Hematopoietic multipotent progenitor cell treated with erythropoietin and hydrocortisone succinate and interleukin-3 and kit ligand, for 17 days (in vitro differentiated cells): ENCODE data around the gene SCUBE1.

Source experiments
- DNase-seq: peaks from one replicate; pipeline ENCODE4 v3.0.0-alpha.2; 2015; ENCODE audit warnings: low spot score

The SCUBE1 gene

DNA sequence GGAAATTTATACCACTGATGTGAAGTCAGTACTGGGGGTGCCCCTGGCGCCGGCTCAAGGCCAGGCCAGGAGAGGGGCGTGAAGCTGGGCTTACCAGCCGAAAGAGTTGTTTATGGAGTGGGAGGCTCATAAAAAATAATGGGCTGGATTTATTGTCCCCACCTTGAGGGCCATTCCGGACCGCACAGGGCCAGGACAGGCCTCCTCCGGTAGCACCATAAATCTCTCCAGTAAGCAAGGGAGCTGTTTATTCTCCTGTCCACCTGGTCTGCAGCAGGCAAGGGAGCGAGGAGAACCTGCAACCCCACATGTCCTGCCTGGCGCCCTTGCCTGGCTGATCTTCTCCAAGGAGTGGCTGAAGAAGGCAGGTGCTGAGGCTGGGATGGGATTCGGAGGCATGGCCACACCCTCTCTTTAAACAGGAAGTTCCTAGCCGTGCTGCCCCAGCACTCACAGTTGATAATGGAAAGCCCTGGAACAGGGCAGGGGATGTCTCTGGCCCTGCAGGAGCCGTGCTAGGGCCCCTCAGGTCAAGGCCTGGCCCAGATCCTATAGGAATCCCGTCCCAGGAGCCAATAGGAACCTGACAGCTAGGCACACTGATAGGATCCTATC lies 65.1 kb downstream of the SCUBE1 start:
- DNase-seq: no peak

DNA sequence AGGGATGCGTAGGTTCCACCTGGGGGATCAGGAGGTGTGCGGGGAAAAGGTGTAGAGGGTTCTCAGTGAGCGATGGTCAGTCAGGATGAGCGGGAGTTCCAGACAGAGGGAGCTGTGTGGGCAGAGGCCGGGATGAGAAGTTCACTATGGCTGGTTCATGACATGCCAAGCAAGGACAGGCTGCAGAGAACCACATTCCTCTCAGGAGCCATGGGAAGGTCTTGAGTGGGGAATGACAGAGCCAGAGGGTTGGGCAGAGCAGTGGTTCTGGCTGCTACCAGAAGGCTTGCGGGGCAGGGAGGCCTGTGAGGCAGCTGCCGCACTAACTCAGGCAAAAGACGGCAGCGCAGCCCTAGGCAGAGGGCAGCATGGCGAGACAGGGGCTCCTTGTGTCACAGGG lies 66.1 kb downstream of the SCUBE1 start:
- no peak for DNase-seq

DNA sequence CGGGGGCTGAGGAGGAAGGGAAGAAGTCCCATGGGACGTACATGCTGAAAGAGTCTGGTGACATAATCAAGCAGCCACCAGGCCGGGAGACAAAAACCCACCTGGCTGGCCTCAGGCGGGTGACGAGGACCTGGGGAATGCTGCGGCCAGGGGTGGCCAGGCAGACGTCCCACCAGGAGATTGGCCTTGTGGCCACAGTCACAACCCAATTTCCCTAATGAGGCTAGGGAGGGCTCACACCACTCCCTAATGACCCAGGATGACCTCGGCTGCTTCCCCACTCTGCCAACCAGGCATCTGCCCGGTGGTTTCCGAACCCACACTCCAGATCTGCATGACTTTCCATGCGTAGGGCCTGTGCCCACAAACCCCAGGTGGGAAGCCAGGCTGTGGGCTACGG lies 66.9 kb downstream of the SCUBE1 start:
- no peak for DNase-seq

DNA sequence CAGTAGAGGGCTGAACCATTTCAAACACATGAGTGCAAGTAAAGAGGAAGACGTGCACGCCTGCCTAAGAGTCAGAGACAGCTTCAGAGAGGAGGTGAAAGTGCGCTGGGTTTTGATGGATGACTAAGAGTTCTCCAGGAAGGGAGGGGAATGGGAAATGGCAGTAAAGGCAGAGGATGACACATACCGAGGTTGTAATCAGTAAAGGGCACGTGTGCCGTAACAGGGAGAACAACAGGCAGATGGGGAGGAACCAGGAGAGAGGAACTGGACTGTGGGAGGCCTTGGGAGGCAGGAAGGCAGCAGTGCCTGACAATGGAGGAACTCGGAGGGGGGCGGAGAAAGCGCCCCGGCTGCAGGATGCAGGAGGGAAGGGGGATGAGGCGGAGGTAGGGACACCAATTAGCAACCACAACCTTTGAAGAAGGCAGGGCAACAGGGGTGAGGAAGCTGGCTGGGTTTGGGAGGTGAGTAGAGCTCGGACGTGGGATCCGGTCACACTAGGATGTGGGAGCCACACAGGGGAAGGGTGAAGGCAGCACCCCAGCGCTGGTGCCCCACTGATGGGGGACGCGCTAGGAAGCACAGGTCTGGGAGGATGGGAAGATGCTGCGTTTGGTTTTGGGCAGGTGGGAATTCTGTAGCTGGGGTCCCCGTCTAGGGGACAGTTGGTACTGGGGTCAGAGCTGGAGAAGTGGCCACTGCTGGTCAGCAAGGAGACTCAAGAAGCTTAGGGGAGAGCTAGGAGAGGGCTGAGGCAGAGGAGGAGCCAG lies 67.4 kb downstream of the SCUBE1 start:
- no peak for DNase-seq

DNA sequence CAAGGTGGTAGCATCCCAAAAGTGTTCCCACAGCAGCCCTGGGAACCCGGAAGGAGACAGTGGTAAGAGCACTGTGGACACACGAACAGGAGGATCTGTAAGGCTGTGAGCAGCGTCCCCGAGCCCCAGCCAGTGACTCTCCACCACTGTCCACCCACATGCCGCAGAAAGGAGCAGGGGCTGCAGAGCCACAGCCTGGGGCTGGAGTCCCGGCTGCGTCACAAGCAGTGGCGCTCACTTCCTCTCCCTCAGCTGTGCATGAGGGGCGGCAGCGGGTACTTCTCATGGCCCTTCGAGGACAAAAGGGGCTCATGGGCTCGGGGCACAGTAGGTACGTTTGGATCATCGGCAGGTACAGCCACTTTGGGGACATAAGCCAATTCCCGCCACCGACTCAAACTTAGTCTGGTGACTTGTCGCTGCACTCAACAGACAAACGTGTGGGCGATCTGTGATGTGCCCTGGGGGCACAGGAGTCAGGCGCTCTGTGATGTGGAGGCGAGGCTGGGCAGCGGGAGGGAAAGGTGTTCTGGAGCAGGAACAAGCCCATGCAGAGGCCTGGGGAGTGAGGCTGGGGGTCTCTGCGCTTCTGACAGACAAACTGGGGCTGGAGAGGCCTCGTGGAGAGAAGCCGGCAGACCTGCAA lies 68.5 kb downstream of the SCUBE1 start:
- DNase-seq: no peak

DNA sequence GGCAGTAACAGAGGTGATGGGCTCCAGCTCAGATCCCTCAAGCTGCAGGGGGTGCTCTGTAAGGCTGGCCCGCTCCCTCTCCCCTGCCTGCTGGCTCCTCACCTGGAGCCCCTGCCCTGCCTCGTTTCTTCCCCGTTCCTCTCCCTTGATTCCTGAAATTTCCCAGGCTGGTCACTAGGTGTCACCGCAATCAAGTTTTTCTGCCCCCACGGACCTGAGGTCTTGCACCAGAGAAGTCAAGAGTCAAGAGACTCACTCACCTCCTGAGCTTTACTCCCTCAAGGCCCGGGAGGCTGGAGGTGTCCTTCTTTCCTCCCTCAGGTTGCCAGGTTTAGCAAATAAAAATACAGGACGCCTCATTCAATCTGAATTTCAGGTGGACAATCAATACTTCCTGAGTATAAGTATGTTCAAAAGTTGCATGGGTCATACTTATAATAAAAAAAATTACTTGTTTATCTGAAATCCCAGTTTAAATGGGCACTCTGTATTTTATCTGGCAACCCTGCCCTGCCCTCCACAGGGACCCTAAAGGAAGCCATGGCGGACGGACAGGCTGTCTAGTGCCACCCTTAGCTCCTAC lies 69.2 kb downstream of the SCUBE1 start:
- DNase-seq: peak; percentile 58

DNA sequence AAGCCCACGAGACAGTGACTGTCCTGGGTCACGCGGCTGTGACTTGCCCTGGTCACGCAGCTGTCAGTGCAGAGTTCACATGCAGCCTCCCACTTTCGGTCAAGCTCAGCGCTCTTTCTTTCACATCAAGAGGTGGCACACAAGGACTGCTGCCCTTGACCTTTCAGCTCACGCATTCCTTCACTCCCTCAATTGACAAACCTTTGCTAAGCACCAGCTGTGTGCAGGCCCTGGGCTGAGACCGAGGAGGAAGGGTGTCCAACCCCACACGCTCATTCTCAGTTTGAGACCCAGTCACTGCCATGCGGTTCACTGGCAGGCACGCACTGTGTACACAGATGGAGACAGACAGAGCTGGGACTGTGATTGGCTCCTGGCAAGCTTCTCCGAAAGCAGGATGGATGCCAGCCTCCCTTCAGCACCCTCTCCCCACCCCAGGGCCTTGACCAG lies 70.3 kb downstream of the SCUBE1 start:
- DNase-seq: no peak

DNA sequence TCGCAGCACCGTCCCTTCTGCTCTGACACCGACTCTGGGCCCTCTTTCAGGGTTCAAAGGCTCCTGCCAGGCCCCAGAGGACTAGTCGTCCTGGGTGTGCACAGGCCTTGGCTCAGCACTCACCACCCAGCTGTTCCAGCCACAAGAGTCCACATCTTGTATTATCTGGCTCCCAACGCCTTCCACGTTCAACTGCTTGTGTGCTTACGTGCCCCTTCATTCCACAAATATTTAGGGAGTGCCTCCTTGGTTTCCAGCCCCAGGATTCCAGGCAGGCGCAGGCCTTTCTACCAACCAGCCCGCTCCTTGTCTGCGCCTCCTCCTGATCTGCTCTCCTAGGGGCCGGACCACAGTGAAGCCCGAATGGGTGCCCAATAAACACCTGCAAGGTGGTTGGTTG lies 70.9 kb downstream of the SCUBE1 start:
- no peak for DNase-seq

DNA sequence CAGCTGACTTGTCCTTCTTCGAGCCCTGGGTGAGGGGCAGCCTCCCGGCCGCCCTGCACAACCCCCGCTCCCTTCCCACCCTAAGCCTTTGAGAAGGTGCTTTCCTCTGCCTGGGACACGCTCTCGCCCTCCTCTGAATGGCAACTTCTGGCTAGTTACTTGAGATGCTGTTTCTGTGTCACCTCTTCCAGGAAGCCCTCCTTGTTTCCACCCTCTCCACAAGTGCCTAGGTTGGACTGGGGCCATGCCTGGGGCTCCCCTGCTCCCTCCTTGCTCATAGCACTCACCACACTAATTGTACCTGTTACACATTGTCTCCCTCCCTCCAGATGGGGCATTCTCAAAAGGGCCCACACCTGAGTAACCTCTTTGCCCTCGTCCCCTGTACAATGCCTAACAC lies 72.2 kb downstream of the SCUBE1 start:
- no peak for DNase-seq

DNA sequence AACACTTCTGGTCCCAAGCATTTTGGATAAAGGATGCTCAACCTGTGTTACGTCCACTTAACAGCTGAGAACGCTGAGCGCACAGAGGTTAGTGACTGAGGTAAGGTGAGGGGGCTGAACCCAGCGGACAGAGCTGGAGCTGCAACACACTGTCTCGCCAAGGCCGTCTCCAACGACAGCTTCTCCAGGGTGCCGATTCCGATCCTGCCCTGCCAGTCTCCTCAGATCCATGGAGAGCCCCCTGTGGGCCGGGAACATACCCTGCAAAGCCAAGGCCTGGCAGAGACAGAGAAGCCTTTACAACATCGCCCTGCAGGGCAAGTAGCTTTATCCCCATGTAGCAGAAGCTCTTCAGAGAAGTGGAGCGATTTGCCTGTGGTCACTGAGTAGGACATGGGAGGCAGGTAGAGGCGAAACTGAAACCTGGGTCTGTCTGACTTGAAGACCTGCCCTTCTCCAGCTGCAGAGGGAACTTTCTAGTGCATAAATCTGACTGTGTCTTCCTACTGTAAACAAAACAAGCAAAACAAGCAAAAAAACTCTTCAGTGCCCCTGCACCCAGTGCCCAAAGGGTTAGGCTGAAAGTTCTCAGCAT lies 72.8 kb downstream of the SCUBE1 start:
- no peak for DNase-seq

DNA sequence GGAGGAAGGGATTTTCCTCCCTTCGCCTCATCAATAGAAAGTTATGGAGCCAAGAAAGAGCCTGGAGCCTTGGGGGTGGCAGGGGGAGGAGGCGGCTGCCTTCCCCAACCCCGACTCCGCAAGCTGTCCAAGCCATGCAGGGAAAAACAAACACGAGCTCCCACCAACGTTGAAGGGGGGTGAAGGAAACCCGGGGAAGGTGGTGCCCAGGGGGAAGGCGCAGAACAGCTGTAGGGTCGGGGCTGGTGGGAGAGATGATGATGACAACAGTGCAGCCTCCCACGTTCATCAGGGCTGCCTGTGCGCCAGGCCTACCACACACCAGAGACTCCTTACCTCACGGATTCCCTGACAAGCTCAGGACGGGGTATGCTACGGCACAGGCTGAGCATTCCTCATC lies 73.5 kb downstream of the SCUBE1 start:
- no peak for DNase-seq

DNA sequence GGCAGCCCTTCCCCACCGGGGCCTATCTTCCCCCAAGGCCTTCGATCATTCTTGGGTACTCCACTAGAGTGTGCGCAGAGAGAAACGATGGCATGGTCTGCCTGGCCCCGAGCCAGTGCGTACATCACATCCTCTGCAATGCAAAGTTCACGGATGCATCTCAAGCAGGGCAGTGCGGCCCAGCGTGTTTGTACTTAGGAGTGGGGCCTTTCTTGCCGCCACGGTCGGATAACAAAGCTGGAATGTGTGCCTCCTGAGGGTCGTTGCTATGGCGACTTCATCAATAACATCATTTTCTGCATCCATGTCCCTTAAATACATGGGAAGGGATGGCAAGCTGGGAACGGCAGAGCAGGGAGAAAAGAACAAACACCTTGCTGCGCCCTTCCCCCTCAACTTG lies 73.9 kb downstream of the SCUBE1 start:
- no peak for DNase-seq

DNA sequence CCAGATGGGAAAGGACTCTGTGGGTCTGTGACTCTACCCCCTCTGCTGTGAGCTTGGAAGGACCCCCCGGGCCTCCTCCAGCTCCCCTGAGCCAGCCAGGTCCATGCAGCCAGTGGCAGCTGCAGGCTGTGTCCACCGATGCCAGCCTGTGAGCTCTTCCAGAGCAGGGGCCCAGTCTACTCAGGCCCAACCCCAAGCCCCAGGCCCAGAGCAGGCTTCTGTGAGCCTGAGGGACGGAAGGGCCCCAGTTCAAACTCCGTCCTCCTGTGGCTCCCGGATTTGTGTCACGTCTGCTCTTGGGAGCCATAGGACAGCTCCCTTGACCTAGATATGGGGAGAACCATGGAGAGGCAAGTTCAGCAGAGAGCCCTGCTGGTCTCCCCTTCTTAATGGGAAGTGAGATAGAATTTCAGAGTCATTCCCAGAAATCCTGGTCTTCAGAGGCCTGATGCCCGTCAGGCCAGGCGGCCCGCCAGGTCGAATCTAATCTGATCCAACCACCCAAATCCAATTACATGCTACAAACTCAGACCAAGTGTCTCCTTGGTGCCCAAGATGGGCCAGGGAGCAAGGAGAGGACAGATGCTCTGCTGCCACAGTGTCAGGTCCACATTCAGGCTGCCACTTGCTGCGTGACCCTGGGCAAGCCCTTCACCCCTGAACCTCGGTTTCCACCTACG lies 75.1 kb downstream of the SCUBE1 start:
- no peak for DNase-seq

DNA sequence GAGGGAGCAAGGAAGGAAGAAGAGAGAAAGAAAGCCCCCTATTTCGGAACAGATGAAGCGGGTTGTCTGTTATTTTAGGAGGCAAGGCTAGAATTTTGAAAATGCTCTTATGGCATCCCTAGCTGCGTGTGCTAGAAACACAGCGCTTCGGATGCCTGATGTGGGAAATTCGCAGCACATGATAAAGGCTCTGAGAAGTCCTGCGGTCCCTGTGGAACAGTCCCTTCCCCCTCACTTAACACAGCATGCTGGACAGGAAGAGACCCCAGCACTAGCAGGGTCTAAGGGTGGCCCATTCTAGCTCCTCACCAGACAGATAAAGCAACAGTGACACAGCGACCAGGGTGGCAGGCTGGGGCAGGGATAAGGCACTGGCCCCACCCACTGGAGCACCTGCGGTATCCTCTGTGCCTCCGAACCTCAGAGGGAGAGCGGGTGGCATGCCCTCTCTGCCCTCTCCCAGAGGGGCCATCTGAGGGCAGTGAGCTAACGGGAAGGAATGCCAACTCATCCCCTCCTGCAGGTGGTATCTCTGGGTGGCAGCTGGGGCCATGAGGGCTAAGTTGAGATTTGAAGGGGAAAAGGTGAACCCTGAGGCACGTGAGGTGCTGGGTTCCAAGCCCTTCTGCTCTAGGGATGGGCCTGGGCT lies 75.7 kb downstream of the SCUBE1 start:
- DNase-seq: peak; percentile 72

DNA sequence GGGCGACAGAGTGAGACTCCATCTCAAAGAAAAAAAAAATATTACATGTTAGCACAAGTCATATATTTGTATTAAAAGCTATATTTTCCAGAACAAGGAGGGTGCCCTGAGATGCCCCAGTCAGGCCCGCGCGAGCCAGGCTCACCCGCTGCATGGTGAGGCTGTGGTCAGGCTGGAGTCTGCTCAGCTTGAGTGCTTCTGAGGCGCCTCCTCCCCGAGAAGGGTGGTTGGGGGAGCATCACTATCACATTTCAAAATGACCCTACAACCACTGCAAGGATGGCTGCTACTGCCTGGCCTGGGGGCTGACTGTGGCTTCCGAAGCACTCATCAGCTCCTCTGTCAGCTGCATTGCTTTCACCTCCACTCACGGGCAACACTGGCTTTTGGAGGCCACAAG lies 77.1 kb downstream of the SCUBE1 start:
- DNase-seq: no peak

DNA sequence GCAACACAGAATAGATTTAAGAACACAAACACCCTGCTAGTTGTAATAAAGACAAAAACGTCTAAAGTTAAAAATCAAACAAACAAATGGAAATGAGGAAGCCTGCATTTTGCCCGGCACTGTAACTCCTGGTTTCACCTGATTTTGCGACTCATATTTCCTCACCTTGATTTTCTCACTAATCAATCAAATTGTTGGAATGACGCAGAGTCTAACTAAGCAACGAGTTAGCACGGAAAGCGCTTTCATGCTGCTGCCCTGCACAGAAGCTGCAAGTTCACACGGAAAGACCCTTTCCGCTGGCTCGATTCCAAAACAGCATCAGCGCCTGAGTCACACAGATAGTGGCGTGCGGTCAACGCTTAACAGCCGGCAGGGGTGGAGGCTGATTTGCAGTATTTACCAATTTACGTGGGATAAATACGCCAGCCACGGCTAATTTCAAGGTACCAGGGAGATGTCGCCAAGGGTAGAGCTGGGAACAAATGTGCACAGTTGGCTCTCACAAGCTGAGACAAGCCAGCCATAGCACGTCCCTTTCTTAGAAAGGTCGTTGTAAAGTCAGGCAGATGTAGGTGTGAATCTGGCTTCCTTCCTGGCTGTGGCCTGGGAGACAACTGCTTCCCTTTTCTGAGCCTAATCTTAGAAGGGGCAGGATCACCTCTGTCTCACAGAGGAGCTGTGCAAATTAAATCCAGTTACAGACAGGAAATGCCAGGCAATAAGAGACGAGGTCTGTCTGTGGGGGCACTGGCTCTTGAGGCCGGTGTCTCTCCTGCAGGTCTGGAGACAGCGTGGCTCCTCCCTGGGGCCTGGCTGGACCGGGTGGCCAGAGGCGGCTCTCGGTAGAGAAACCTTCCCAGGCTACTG lies 79.3 kb downstream of the SCUBE1 start:
- DNase-seq: peak; percentile 80

DNA sequence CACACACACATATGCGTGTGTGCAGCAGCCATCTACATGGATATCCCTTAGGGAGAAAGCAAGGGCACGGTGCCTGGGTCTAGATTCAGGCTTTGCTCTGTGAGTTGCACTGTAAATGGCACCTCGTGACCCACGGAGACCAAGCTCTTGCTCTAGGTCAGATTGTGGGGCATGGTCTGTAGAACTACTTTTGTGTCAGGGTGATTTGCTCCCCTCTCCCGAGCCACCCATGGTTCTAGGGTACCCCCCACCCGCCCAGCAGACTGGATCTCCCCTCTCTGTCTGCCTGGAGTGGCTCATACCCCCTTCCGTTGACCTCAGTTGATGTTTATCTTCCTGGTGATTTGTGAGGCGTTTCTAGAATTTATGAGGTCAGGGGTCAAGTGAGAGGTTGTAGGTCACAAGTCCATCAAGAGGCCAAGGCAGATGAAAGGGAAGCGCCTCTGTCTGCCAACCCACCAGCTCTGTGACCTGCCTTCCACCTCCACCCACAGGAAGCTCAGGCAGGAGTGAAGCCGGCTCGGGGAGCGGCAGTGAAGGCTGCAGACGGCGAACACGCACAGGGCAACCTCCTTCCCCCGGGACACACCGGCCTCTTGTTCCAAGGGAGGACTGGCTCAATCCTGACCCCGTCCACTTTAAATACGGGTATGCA lies 80.1 kb downstream of the SCUBE1 start:
- no peak for DNase-seq

DNA sequence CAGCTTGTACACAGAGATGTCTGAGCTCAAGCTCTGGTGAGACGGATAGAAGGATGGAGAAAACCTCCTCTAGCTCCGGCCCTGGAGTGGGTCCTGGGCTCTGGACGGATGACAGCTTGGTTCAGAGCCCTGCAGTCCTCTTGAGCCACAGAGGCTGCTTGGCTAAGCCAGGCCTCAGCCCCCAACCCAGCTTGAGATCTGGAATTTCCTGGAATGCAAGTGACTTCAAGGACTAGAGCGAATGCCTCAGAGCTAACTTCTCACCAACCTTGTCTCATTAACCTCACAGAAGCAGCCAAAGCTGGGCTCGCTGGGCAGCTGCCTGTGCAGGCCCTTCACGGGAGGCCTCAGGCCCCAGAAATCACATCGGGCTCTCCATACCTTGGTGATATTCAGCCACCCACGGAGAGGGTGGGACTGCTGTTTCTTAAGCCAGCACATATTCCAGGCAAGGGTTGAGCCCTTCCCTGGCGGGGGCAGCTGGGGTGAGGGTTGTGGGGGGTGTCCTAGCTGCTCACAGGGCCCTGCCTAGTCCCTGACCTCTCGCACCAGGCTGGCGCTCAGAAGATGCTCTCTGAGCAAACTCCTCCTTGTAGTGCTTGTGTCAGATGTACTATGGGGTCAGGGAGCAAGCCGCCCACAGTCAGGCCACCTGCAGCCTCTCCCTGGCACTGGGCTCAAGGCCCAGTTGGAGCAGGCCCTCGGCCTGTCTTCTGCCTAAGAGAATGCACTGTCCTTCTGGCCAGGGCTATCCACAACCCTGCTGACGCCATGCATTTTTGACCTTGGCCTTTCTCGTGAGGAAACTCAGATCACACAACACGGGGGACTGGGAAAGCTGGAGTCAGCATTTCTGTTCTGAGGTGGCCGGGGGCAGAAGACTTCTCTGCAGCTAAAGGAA lies 82.6 kb downstream of the SCUBE1 start:
- no peak for DNase-seq

DNA sequence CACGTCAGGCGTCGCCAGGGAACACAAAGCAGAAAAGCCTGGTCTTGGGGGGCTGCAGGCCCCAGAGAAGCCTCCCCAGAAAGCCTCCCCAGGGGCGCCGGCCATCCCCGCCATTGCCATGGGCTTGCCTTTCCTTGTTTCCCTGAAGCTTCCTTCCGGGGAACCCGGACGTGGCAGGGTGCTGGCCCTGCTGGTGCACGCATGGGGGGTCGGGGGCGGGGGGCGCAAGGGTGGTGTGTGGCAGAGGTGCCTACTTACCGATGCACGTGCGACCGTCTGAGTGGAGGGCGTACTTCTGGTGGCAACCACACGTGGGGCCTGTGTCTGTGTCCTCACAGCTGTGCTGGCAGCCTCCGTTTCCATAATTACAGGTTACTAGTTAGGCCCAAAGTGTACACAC lies 85.2 kb downstream of the SCUBE1 start:
- DNase-seq: no peak
